ENCODE measurements around the gene RAB1A.
A peak's percentile ranks its signal among the peaks of the same experiment; 100 is the strongest.

RAB1A gene

DNA sequence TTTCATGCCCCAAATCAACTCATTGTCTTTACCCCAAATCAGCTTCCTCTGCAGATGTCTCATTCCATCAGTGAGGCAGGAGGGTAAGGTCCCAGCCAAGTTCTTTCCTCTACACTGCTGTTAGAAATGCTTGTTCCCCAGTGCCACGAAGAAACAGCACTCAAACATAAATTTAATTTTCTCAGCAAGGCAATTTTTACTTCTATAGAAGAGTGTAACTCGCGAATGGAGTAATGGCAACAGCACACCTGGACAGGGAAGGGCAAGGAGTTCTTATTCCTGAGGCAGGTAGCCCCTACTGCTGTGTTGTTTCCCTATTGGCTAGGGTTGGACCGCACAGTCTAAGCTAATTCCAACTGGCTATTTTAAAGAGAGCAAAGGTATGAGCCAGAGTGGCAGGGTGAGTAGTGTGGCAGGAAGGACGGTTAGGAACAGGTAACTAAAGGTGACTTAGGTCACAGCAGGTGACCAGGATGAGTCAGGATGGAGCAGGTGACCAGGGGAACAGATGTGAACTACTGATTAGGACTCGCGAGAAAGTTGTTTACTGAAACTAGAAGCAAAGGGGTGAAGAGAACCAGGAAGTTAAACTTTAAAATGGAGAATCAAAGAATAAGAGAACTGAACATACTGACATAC lies 85.7 kb downstream of the RAB1A start:
- Histone ChIP-seq H3K9ac (ENCODE audit: low read length in 5 of 5) (no peak overlapping the region), H3K9me3 (ENCODE audit: control insufficient read depth in 5 of 5, low read length in 5 of 5) (peaks cover 0 to 6% (median 0%) of the 10 kb centered on the region in 5 donors), H3K4me3 (ENCODE audit: low read depth in 1 of 5, low read length in 5 of 5) (no peak overlapping the region), H3K27ac (ENCODE audit: low read depth, low read length) (no peak overlapping the region), H3K4me1 (ENCODE audit: control insufficient read depth in 5 of 5, insufficient read depth in 5 of 5, low read length in 5 of 5) (peaks cover 5 to 20% (median 17%) of the 10 kb centered on the region in 5 donors), H3K36me3 (ENCODE audit: control insufficient read depth in 5 of 5, insufficient read depth in 5 of 5, low read length in 5 of 5) (peaks cover 0 to 2% (median 0%) of the 10 kb centered on the region in 5 donors), H3K27me3 (ENCODE audit: control insufficient read depth in 5 of 5, insufficient read depth in 4 of 5, low read length in 5 of 5) (no peaks in the 10 kb centered on the region)

DNA sequence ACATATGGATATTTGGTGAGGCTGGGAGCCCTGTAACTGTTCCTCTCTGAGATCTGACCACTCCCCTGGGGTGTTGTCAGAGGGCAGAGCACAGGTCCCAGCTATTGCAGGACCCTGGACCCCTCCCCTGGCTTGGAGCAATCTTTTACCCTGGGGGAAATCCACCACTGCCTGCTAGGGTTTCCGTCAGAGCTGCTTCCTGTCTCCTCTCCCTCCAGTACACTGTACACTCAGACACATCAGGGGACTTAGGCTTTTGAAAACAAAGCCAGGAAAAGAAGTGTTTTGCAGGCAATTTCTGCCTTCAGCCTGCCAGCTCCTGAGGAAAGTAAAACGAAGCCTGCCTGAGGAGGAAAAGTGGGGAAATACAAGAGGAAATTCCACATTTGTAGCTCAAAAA lies 86.9 kb downstream of the RAB1A start:
- Histone ChIP-seq H3K4me3 (ENCODE audit: low read depth in 1 of 5, low read length in 5 of 5) (no peak overlapping the region), H3K9ac (ENCODE audit: low read length in 5 of 5) (no peak overlapping the region), H3K27ac (ENCODE audit: low read depth, low read length) (no peak overlapping the region), H3K36me3 (ENCODE audit: control insufficient read depth in 5 of 5, insufficient read depth in 5 of 5, low read length in 5 of 5) (peaks cover 0 to 5% (median 0%) of the 10 kb centered on the region in 5 donors), H3K27me3 (ENCODE audit: control insufficient read depth in 5 of 5, insufficient read depth in 4 of 5, low read length in 5 of 5) (no peaks in the 10 kb centered on the region), H3K4me1 (ENCODE audit: control insufficient read depth in 5 of 5, insufficient read depth in 5 of 5, low read length in 5 of 5) (peaks cover 5 to 20% (median 17%) of the 10 kb centered on the region in 5 donors), H3K9me3 (ENCODE audit: control insufficient read depth in 5 of 5, low read length in 5 of 5) (peaks cover 0 to 6% (median 0%) of the 10 kb centered on the region in 5 donors)

DNA sequence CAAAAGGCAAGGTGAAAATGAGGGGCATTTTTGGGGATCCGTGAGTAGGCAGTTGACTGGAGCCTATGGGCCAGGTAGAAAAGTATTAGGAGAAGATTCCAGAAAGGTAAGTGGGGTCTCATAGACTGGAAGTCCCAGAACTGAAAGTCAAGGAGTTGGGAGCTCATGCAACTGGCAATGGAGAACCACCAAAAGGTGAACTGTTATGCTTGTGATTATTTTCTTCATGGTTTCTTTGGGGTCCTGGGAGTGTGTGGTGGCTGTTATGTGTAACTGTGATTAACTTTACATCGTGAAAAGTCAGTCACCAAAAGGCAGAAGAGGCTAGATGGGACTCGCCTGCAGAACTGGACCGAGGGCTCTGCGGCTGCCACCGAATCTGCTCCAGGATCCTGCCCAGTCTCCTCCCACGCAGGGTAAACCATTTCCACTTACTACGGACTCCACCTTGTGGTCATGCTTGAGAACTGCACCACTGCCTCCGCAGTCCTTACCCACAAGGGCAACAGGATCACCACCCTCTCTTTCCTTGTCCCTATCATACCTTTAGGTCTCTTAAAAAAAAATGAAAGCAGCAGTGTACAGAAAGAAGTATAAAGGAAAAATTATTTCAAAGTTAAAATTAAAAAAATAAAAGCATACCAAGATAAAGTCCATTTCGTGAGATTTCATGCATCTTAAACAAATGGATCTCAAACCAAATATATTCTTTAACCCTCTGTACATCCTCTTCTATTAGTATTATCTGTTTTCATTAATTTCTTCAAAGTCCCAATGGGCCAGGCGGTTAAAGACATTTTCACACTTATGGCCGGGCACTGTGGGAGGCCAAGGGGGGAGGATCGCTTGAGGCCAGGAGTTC lies 89.3 kb downstream of the RAB1A start:
- H3K27me3 ChIP-seq (ENCODE audit: control insufficient read depth in 5 of 5, insufficient read depth in 4 of 5, low read length in 5 of 5): no peaks in the 10 kb centered on the region
- no peak overlapping the region for H3K27ac ChIP-seq (ENCODE audit: low read depth, low read length)
- peaks cover 0 to 6% (median 0%) of the 10 kb centered on the region in 5 donors for H3K9me3 ChIP-seq (ENCODE audit: control insufficient read depth in 5 of 5, low read length in 5 of 5)
- H3K4me3 ChIP-seq (ENCODE audit: low read depth in 1 of 5, low read length in 5 of 5): peak overlapping the region in 4 of 5 donors; percentile 41 to 58 (median 48)
- peaks cover 0 to 5% (median 0%) of the 10 kb centered on the region in 5 donors for H3K36me3 ChIP-seq (ENCODE audit: control insufficient read depth in 5 of 5, insufficient read depth in 5 of 5, low read length in 5 of 5)
- peak overlapping the region in 1 of 5 donors; percentile 20 for H3K9ac ChIP-seq (ENCODE audit: low read length in 5 of 5)
- H3K4me1 ChIP-seq (ENCODE audit: control insufficient read depth in 5 of 5, insufficient read depth in 5 of 5, low read length in 5 of 5): peaks cover 3 to 14% (median 9%) of the 10 kb centered on the region in 5 donors

DNA sequence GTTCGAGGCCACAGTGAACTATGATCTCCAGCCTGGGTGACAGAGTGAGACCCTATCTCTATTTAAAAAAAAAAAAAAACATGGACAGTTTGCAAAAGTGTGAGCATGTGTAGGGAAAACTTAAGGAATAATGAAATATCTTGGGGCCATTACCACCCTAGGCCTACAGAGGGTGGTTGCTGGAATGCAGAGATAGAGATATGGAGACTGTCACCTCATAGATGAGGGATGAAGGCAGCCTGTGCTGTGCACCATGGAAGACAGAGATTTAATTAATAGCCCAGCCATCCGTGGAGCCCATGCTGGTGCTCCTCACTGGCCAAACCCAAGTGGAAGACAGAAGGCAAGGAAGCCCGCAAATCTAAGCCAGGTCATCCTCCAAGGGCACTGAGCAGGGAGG lies 90.3 kb downstream of the RAB1A start:
- Histone ChIP-seq H3K9ac (ENCODE audit: low read length in 5 of 5) (no peak overlapping the region), H3K36me3 (ENCODE audit: control insufficient read depth in 5 of 5, insufficient read depth in 5 of 5, low read length in 5 of 5) (peaks cover 0 to 5% (median 0%) of the 10 kb centered on the region in 5 donors), H3K4me1 (ENCODE audit: control insufficient read depth in 5 of 5, insufficient read depth in 5 of 5, low read length in 5 of 5) (peaks cover 3 to 20% (median 9%) of the 10 kb centered on the region in 5 donors), H3K4me3 (ENCODE audit: low read depth in 1 of 5, low read length in 5 of 5) (no peak overlapping the region), H3K9me3 (ENCODE audit: control insufficient read depth in 5 of 5, low read length in 5 of 5) (peaks cover 0 to 6% (median 0%) of the 10 kb centered on the region in 5 donors), H3K27ac (ENCODE audit: low read depth, low read length) (no peak overlapping the region), H3K27me3 (ENCODE audit: control insufficient read depth in 5 of 5, insufficient read depth in 4 of 5, low read length in 5 of 5) (no peaks in the 10 kb centered on the region)

DNA sequence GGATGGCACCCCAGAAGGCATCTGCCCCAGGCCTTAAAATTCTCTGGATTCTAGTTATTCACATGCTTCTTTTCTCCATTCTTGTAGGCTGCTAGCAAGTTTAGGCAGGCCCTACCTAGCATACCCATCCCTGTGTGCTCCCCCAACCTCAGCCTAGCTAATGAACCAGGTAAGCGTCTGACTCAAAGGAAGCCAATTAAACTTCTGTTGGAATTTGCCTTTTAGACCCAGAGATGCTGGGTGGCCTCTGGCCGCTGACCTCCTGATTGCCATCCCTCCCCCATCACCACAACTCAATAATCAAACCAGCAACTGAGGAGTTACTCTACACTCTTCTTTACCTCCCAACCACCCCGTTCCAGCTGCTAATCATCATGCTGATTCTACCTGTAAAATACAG lies 92.7 kb downstream of the RAB1A start:
- H3K9me3 ChIP-seq (ENCODE audit: control insufficient read depth in 5 of 5, low read length in 5 of 5): no peaks in the 10 kb centered on the region
- H3K9ac ChIP-seq (ENCODE audit: low read length in 5 of 5): no peak overlapping the region
- H3K27ac ChIP-seq (ENCODE audit: low read depth, low read length): no peak overlapping the region

More for the DNA sequence above, 92.7 kb downstream of the RAB1A start:
- Histone ChIP-seq H3K4me1 (ENCODE audit: control insufficient read depth in 5 of 5, insufficient read depth in 5 of 5, low read length in 5 of 5) (peaks cover 3 to 12% (median 5%) of the 10 kb centered on the region in 5 donors), H3K4me3 (ENCODE audit: low read depth in 1 of 5, low read length in 5 of 5) (no peak overlapping the region), H3K27me3 (ENCODE audit: control insufficient read depth in 5 of 5, insufficient read depth in 4 of 5, low read length in 5 of 5) (no peaks in the 10 kb centered on the region), H3K36me3 (ENCODE audit: control insufficient read depth in 5 of 5, insufficient read depth in 5 of 5, low read length in 5 of 5) (peaks cover 0 to 3% (median 0%) of the 10 kb centered on the region in 5 donors)

Measured in subcutaneous abdominal adipose tissue (tissue), 5 donors.